GM19395 (cell line): Measurements from ENCODE around the gene MN1.

ENCODE experiments used
- ATAC-seq: cut with Tn5 transposase; IDR thresholded peaks from one replicate; pipeline ENCODE4 v1.9.1; 2021; ENCODE audit warnings: mild to moderate bottlenecking, moderate library complexity; ENCODE audit not compliant: unreplicated experiment

The MN1 gene

DNA sequence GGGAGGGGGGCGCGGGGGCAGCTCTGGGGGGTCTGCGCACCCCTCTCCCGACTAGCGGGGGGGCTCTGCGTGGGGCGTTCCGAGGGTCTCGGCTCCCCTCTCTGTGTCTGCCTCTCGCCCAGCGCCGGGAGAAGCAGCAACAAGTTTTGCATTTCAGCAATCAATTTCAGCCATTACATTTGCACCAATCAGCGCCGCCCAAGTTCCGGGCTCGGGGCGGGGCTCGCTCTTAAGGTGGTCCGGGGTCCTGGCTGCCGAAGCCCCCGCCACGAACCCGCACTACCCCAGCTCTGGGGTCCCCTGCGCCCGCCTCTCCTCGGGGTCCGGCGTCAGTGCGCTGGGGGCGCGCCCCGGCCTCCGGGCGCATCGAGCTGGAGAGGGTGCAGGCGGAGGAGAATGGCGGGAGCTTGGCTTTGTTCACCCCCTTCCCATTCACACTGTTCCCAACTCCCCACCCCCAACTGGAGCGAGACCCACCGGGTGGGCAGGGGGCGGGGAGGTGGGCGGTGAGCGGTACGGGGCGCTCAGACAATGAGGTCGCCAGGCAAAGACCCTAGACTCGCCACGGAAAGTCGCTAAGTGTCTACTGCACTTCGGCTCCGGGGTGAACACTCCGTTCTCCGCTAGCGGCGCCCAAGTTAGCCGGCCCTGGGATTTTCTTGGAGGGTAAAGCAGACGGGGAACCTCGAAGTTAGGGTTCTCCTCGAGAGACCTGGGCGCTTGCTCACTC lies at the start of gene MN1:
Gene MN1 (minus strand): TSS at position 141 of the 730 bp plus-strand sequence. CDS start 1,213 bp downstream, outside the sequence.
- ATAC-seq, result no peak

DNA sequence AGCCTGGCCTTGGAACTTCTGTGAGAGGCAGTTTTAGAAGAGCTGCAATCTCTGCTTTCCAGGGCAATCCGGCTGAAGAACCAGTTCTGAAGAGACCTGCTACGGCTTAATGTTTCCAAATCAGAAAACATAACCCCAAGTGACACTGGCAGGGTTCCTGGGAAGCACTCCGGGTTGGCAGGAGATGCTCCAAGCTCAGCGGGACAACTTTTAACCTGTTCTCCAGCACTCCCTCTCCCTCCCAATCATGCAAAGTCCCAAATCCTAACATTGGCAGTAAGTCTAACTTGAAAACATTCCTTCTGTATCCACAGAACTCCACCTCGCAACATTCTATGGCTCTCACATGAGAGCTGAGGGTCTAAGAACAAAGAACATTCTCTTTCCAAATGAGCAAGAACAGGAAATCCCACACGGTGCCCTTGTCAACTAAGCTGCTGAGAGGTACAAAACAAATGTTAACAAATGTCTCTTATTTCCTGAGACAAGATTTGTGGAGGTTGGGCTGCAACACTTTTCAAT lies 48.5 kb upstream of the MN1 start:
- no peak for ATAC-seq

DNA sequence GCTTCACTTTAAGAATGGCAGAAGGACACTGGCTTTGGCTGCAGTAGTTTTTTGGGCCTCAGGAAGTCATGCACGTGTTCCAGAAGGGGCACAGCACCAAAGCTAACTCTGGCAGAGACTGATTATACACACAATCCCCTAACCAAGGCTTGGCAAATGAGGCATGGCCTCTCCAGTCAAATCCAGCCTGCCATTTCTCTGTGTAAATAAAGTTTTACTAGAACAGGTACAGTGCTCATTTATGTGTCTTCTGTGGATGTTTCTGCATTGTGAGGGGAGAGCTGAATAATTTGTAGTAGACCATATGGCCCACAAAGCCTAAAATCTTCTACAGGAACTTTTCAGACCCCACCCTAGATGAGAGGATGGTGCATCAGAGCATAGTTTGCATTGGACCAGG lies 46.4 kb upstream of the MN1 start:
- no peak for ATAC-seq

DNA sequence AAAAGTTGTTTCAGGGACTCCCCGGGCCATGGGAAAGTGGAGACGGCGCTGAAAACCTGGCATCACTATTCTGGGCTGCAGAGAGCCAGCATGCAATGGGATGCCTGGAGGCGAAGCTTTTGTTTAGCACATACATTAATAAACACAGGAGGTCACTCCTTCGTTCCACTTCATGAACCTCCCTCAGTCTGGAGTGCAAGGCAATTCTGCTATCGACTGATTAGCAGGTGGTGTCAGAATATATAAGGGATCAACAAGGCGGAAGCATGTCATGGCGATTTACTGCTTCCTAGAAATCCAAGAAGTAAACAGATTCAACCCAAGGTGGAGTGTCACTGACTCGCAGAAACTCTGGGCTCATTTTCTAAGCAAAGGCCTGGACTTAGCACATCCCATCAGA lies 45.4 kb upstream of the MN1 start:
- ATAC-seq, result no peak

DNA sequence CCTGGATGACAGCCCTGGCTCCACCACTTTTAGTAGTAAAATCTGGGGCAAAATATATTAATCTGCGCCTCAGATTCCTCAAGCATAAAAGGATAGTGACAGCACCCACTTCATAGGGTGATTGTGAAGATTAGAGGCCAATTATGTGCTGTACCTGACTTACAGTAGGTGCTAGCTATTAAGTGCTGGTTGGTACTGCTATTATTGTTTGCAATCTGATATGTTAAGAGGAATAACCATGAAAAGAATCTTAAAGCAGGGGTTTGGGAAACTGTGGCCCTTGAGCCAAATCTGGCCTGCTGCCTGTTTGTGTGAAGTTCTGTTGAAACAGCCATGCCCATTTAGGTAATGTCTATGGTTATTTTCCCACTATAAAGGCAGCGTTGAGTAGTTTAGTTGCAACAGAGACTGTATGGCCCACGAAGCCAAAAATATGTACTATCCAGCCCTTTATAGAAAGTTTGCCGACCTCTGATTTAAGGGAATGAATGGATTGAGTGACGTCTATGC lies 44.7 kb upstream of the MN1 start:
- no peak for ATAC-seq

DNA sequence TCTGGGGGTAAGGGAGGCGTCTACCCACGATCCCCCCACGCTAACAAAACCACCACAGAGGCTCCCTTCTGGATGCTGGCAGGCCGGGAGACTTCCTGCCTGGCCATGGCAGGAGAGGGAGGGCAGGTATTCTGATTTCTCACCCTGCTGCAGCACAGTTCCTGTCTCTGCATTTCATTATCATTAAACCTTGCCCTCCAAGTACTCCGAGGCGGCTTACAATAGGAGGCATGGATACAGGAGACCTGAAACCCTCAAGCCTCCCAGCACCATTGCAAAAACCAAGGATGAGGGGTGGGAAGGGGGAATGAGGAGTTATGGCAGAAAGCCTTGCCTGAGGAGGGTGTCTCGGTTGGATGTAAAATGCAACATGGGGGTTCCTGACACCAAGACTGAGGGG lies 44.1 kb upstream of the MN1 start:
- no peak for ATAC-seq

DNA sequence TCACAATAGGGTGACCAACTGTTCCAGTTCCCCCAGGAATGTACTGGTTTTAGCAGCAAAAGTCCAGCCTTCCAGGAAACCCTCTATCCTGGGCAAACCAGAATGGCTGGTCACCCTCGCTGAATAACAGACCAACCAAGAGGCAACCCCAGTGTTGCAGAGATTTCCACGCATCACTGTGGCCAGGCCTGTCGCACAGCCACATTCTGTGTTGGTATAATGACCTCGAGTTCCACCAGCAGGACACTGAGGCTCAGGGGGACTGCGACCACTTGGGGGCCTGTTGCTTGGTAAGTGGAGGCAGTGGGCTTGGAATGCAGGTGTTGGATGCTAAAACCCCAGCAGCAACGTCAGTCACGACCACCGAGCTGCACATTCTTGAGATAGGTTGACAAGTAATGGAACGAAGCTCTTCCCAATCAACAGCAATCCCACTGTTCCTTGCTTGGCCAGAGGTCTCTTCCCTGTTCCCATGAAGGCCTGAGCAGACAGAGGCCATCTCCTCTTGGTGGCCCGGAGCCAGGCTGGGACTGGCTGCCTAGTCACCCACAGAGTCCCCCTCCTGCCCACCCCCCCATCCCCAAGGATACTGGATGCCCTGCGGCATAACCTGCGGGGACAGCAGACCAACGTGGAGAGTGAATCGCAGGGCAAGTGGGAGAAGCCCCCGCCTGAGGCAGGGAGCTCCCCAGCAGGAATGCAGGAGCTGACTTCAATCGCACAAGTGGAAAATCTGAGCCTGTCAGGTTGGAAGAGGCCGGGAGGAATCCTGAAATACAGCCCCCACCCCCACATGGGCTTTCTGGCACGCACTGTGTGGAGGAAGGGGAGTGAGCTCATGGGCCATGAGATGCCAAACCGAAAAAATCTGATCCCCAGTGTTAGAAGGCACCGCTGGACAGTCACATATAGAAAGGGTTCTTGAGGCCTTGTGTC lies 43.4 kb upstream of the MN1 start:
- ATAC-seq, result no peak

DNA sequence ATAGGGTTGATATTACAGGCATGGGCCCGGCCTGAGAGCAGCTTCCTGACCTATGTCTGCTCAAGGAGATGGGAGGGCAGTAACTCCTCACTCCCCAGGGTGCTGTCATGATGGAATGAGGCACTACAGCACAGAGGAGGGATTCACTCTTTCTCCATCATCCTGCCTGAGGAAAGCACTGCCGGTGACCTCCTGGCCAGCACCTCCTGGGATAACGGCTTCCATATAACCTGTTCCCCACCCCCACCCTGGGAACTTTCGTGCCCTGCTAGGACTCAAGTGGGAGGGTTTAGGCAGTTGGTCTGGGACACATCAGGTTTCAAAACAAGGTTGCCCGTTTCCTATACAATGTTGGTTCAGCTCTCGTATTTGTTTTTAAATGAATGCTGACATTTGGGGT lies 42.7 kb upstream of the MN1 start:
- ATAC-seq, result no peak

DNA sequence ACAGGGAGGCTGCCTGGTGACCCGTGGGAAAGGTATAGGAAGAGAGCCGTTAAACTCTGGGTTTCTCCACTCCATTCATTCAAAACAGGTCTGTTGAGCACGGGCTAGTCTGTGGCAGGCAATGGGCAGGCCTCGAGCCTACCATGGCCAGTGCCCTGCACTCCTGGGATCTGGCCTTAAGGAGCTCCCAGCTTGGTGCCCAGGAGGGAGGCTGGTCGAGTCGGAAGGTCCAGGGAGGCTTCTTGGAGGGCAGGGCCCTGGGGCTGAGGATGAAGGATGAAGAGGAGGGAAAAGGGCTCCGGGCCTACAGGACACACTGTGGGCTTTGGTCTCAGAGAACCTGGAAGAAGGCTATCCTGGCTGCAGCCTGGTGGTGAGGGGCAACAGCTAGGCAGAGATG lies 41.9 kb upstream of the MN1 start:
- no peak for ATAC-seq

DNA sequence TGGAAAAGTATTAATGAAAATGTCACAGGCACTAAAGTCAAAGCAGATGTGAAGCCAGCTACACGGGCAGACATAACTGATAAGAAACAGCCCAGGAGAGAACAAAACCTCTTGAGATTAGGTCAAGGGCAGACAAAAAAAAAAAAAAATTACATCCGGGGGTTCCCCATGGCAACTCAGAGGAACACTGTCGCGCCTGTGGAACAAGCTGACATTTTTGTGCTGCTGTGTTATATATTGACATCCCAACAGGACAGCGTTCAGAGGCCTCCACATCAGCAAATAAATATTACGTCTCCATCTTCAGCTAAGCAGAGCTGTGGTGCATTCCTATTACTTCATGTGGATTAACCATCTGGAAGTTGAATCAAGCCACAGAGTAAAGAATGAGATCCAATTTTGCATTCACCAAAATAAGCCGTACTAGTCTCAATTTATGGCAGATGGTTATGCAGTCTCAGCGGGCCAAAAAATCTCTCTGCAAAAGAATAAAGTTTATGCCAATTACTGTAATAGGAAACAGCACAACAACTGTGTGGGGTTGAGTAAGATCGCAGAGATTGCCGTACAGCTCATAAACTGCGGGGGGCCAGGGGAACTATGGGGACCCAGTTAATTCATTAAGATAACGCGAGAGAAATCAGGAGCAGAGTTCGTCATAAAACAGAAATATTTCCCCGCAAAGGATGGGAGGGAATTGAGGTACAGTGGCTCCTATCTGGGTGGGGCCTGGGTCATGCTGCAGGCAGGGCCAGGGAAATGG lies 41.3 kb upstream of the MN1 start:
- no peak for ATAC-seq

DNA sequence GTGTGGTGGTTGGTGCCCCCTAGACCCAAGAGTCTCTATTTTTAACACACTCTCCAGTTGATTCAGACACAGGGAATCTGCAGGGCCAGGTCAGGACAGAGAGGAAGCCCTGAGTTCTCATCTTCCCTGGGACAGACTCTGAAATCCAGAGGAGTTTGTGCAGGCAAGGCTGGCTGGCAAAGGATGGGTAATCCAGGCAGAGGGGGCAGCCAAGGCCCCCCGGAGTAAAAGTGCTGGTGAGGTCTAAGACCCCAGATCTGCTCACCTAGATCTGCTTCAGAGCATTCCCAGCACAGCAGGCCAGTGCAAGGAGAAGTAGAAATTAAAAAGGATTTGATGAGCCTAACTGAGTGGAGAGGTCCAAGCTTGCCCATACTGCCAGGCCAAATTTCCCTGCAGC lies 40.6 kb upstream of the MN1 start:
- no peak for ATAC-seq

DNA sequence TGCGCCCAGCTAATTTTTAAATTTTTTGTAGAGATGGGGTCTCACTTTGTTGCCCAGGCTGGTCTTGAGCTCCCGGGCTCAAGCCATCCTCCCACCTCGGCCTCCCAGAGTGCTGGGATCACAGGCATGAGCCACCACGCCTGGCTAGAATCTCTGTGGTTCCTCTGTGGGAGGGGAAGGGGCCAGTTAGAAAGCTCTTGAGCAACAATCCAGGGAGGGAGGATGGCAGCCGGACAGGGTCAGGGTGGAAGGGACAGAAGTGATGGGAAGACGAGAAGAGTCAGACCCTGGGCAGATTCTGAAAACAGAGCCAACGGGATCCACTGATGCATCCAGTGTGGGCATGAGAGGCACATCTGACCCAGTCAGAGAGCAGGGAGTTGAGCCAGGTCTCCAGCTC lies 38.9 kb upstream of the MN1 start:
- no peak for ATAC-seq

DNA sequence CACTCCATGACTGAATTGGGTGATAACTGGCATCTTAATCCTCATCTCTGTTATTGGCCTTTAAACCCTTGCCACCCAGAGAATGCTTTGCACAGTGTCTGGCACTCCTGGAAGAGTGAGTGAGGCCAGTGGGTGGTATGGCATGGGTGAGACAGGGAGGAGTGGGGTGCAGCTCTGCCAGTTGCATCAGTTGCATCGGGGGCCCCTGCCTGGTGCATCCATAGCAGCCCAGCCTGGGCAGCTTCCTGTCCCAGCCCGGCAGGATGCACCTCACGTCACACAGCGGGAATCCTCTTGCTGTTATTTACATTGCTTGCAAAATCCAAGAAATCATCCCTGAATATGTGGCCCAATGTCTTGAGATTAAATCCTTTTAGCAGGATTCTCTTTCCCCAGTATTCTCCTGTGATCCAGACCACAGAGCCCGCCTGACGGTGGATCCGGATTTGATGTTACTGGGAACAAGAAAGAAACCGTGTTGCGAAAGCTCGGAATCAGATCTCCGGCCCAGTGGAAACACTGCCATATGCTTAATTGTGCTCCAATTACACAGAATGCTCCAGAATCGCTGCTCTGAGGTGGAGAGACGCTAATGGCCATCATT lies 37.6 kb upstream of the MN1 start:
- no peak for ATAC-seq

DNA sequence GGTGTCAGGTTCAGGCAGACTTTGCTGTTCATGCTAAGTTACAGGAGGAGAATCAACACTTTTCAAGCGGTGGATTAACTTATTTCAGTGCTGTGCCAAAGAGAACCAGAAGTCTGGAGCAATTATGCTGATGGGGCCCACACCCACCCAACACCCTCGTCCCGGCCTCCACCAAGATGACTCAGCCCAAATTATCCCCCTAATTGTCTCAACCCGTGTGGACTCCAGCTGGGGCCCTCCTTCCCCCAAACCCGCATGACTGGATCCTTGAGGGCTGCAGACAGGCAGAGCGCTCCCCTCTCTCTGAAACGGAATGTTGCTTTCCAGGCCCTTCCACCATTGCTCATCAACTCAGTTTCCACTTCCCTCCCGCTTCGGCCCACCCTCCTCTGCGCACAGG lies 34.6 kb upstream of the MN1 start:
- no peak for ATAC-seq

DNA sequence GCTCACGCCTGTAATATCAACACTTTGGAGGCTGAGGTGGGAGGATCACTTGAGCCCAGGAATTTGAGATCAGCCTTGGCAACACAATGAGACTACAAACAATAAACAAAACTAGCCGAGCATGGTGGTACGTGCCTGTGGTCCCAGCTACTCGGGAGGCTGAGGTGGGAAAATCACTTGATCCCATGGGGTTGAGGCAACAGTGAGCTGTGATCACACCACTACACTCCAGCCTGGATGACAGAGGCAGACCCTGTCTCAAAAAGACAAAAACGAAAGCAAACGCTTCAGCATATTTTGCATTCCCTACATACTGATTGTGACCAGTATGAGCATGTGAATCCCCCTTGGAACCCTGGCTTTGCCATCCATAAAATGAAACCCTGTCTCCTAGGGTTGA lies 33.9 kb upstream of the MN1 start:
- no peak for ATAC-seq

DNA sequence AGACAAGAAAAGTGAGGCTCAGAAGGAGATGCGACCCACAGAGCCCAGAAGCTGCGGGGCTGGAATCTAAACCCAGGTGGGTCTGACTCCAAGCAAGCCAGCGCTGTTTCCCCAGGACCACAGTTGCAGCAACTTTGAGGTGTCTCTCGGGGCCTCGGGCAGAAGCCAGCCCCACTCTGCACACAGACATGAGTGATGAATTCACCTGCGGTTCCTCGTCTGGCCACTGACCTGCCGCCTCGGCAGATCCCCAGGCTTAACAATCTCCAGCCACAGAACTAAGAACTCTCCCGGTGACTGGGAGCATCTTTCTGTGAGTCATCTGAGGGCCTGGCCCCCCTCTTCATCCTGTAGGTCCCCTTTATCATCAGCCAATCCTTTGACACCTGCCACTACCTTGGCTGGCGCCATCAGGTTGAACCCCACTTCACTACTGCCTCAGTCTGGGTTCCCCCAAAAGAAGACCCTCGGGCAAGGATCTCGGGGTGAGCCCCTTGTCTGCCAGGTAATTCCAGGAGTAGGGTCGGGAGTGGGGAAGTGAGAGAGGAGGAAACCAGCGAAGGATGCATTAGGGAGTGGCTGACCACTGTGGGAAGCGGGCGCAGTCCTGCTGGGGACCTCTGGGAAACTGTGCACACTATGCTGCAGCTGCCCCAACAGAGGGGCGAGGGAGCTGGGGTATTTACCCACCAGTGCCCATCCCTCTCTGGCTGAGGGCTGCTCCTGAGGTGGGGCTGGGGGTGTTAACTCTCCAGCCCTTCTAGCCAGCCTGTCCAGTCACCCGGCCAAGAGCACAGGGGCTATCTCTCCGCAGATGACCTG lies 33.0 kb upstream of the MN1 start:
- no peak for ATAC-seq

DNA sequence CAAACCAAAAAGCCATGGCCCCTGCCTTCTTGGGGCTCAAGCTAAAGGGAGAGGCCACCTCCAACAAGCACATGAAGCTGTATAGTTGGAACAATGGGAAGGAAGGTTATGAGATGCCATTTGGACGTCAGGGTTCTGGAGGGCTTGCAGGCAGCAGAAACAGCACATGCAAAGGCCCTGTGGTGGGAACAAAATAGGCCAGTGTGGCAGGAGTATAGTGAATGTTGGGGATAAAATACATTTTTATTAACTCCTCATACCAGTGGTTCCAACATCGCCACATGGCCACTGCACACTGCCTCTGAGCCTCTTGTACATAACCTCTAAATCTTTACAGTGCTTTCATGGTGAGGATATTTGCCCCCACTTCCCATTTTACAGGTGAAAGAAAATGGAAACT lies 32.2 kb upstream of the MN1 start:
- ATAC-seq, result no peak

DNA sequence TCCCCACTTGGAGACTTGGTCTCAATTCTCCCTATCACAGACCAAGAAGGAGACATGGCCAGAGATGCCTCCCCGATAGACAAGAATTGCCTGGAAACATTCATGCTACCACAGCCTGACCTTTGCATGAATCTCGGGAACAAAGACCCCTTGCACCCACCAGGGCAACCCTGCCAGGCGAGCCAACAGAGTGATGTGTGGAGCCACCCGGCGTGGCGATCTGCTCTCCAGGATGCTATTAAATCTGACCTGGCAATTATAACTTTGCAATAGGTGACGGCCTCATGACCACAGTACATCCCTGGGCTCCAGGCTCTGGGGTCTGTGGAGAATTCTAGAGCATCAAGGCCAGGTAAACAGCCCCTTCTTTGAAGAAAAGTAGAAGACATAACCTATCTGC lies 31.1 kb upstream of the MN1 start:
- ATAC-seq, result no peak

DNA sequence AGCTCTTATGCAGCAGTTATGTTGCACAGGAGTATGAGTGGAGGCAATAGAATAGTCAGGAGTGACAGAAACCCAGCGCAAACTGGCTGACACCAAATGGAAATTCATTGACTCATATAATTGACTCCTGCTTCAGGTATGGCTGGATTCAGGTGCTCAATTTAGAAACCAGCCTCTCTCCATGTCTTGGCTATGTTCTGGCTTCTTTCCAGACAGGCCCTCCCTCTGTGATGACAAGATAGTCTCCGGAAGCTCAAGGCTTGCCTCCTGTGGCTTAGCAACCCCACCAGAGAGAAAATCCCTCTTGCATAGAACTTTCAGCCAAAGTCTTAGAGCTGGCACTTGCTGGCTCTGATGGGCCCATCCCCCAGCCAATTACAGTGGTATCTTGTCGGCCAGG lies 28.1 kb upstream of the MN1 start:
- no peak for ATAC-seq
